Activated T-cell treated with anti-CD3 and anti-CD28 coated beads, Interleukin-2, amount 50 U/mL, for 4 hours (primary cell): Measurements from ENCODE around the gene CDC20. TPM values are rescaled to one million over a fixed set of nuclear protein-coding genes. Genes with fewer than 3 reads are reported as not detected.
A peak's percentile ranks its signal among the peaks of the same experiment; 100 is the strongest.

Experiments used
- ATAC-seq, 2 donors: fragments of 200-7000 bp; cut with Tn5 transposase; one replicate each; pipeline ENCODE4 v1.10.0; 2021
- DNase-seq: peaks from one replicate; pipeline ENCODE4 v3.0.0-alpha.2; 2020
- H3K27me3 Mint-ChIP-seq: one replicate; pipeline ENCODE4 v1.8.0; 2021; ENCODE audit warnings: low read depth, mixed read lengths
- H3K36me3 Mint-ChIP-seq: one replicate; pipeline ENCODE4 v1.8.0; 2022; ENCODE audit warnings: mixed read lengths; ENCODE audit not compliant: insufficient read depth
- H3K4me1 Mint-ChIP-seq: one replicate; pipeline ENCODE4 v1.8.0; 2021; ENCODE audit warnings: low read depth, mixed read lengths
- H3K4me3 Mint-ChIP-seq: one replicate; pipeline ENCODE4 v1.8.0; 2021; ENCODE audit warnings: mild to moderate bottlenecking, moderate library complexity, mixed read lengths
- H3K9me3 Mint-ChIP-seq: one replicate; pipeline ENCODE4 v1.8.0; 2021; ENCODE audit warnings: mixed read lengths
- total RNA-seq, 3 donors: library from RNA; stranded (reverse); gene quantifications; one replicate each; pipeline ENCODE4 v1.2.1, GENCODE V29; 2021

The CDC20 gene
- 10 to 100 TPM; 47.3 to 70.1 (median 60.3) TPM for total RNA-seq

DNA sequence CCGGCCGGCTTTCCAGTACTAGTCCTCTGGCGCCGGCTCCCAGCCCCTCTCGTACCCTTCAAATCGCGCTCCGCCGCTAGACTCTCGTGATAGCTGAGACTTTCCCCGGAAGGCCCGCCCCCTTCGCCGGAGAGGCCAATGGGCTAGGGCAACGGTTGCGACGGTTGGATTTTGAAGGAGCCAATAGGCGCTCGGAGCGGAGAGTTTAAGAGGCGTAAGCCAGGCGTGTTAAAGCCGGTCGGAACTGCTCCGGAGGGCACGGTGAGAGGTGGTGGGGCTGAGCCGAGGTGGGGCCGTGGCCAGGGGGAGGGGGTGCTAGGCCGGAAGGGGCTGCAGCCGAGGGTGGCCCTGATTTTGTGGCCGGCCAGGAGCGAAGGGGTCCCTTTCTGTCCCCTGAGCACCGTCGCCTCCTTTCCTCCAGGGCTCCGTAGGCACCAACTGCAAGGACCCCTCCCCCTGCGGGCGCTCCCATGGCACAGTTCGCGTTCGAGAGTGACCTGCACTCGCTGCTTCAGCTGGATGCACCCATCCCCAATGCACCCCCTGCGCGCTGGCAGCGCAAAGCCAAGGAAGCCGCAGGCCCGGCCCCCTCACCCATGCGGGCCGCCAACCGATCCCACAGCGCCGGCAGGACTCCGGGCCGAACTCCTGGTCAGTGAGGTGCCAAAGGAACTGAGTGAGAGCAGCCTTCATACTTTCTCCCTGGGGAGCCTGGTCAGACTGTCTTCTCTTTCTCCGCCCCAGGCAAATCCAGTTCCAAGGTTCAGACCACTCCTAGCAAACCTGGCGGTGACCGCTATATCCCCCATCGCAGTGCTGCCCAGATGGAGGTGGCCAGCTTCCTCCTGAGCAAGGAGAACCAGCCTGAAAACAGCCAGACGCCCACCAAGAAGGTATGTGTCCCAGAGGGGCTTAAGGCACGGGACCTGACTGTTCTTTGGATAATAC, at the start of gene CDC20:
CDC20 (plus strand) TSS at position 236 of the 948 bp plus-strand sequence; CDS start at position 471, 235 bp downstream.
- DNase-seq (peak; percentile 96), ATAC-seq (peak; percentile 99)
- peaks cover 20% of the 10 kb centered on the region for H3K4me1 Mint-ChIP-seq
- no peaks in the 10 kb centered on the region for H3K9me3 Mint-ChIP-seq
- peaks cover 6% of the 10 kb centered on the region for H3K36me3 Mint-ChIP-seq
- H3K27me3 Mint-ChIP-seq, result no peaks in the 10 kb centered on the region
- H3K4me3 Mint-ChIP-seq, result peak within 1 kb of the TSS; percentile 91

DNA sequence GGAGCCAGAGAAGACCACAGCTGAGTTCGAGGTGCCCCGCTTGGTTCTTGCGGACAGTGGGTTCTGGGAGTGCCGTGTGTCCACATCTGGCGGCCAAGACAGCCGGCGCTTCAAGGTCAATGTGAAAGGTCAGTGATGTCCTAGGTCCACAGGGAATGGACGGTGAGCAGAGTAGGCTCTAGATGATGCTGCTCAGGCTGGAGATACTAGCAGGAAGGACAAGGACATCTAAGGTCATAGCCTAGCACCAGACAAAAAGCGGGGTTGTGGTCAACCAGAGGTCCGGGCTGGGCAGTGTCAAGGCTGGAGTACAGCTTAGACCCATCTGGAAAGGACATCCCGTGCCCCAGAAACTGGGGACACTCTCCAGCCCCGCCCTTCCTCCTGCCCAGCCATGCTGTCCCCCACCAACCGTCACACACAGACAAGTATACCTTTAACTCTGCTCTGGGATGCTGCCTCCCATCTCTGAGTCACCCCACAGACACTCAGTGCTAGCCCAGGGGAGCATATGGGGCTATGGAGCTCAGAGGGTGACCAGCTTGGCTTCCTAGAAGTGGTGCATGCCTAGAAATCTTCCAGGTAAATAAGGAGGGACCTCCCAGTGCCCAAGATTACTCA, 49.3 kb upstream of the CDC20 start:
- H3K36me3 Mint-ChIP-seq, result no peaks in the 10 kb centered on the region
- ATAC-seq, result no peak
- no peak for DNase-seq
- no peaks in the 10 kb centered on the region for H3K9me3 Mint-ChIP-seq
- no peaks in the 10 kb centered on the region for H3K4me1 Mint-ChIP-seq
- H3K27me3 Mint-ChIP-seq, result no peaks in the 10 kb centered on the region
- no peak overlapping the region for H3K4me3 Mint-ChIP-seq

DNA sequence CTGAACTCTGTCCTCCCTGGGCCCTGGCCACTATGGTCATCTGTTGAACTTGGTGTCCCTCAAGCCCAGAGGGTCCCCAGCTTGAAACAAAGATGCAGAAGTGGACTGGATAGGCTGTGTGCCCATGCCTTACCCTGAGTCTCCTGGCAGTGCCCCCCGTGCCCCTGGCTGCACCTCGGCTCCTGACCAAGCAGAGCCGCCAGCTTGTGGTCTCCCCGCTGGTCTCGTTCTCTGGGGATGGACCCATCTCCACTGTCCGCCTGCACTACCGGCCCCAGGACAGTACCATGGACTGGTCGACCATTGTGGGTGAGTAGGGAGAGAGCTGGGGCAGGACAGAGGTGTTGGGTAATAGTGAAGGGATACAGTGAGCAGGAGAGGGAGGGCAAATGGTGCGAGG, 47.3 kb upstream of the CDC20 start:
- ATAC-seq (no peak), DNase-seq (no peak)
- Mint-ChIP-seq H3K27me3 (no peaks in the 10 kb centered on the region), H3K4me3 (no peak overlapping the region), H3K4me1 (no peaks in the 10 kb centered on the region), H3K9me3 (no peaks in the 10 kb centered on the region), H3K36me3 (no peaks in the 10 kb centered on the region)

DNA sequence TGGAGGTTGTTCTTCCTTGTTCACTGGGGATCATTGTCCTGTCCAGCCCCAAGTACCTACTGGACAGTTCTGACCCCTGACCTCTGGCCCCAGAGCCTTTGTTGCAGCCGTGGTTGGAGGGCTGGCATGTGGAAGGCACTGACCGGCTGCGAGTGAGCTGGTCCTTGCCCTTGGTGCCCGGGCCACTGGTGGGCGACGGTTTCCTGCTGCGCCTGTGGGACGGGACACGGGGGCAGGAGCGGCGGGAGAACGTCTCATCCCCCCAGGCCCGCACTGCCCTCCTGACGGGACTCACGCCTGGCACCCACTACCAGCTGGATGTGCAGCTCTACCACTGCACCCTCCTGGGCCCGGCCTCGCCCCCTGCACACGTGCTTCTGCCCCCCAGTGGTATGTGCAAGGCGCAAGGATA, 46.6 kb upstream of the CDC20 start:
- no peak for ATAC-seq
- Mint-ChIP-seq H3K27me3 (no peaks in the 10 kb centered on the region), H3K4me1 (no peaks in the 10 kb centered on the region), H3K36me3 (no peaks in the 10 kb centered on the region), H3K4me3 (no peak overlapping the region), H3K9me3 (no peaks in the 10 kb centered on the region)
- no peak for DNase-seq

DNA sequence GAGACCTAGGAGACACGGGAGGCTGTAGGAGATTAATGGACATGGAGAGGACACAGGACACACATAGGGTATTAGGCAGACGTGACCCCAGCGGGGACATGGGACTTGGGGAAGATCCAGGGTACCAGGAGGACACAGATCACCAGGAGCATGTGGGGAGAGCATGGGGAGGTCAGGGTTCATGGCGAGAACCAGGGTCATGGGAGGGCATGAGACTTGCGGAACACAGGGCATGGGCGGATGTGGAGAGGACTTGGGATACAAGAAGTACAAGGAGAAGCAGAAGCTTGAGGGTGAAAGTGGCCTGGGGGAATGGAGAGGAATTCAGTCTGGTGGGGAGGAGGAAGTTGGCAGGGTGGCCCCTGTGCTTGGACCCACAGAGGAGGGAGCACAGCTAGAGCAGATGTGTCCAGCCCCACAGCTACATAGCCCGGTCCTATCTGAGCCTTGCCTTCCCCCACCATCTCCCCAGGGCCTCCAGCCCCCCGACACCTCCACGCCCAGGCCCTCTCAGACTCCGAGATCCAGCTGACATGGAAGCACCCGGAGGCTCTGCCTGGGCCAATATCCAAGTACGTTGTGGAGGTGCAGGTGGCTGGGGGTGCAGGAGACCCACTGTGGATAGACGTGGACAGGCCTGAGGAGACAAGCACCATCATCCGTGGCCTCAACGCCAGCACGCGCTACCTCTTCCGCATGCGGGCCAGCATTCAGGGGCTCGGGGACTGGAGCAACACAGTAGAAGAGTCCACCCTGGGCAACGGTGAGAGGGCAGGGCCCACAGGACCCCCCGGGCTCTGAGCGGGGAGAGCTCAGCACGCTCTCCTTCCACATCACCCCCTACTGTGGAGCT, 45.9 kb upstream of the CDC20 start:
- Mint-ChIP-seq H3K27me3 (no peaks in the 10 kb centered on the region), H3K36me3 (no peaks in the 10 kb centered on the region), H3K4me3 (no peak overlapping the region), H3K4me1 (no peaks in the 10 kb centered on the region), H3K9me3 (no peaks in the 10 kb centered on the region)
- ATAC-seq, result no peak
- no peak for DNase-seq

DNA sequence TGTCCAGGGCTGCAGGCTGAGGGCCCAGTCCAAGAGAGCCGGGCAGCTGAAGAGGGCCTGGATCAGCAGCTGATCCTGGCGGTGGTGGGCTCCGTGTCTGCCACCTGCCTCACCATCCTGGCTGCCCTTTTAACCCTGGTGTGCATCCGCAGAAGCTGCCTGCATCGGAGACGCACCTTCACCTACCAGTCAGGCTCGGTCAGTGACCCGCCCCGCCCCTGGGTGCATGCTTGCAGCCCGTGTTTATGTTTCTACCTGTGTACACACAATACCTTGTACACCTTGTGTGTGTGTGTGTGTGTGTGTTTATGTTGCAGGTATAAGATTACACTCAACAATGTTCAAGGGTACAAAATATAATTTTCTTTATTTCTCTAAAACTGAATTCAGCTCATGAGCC, 45.0 kb upstream of the CDC20 start:
- DNase-seq, result no peak
- Mint-ChIP-seq H3K4me1 (no peaks in the 10 kb centered on the region), H3K4me3 (no peak overlapping the region)

DNA sequence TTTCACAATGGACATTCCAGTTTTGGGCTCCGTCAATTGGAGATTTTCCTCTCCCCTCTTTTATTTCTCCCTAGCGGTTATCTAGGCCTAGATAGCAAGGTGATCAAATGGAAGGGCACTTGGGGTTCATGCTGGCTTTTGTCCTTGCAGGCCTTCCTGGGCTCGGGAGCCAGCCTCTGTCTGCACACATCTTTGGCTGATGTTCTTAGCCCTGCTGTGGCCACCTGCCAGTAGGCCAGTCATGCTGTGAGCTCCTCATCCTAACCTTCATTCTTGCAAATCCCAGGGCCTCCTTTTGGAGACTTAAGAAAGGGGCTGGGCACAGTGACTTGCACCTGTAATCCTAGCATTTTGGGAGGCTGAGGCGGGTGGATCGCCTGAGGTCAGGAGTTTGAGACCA, 44.5 kb upstream of the CDC20 start:
- H3K4me3 Mint-ChIP-seq, result no peak overlapping the region
- ATAC-seq (no peak), DNase-seq (no peak)
- no peaks in the 10 kb centered on the region for H3K4me1 Mint-ChIP-seq
- H3K27me3 Mint-ChIP-seq, result no peaks in the 10 kb centered on the region
- H3K9me3 Mint-ChIP-seq, result no peaks in the 10 kb centered on the region
- no peaks in the 10 kb centered on the region for H3K36me3 Mint-ChIP-seq

More for the DNA sequence above, 45.0 kb upstream of the CDC20 start:
- ATAC-seq, result no peak
- no peaks in the 10 kb centered on the region for H3K36me3 Mint-ChIP-seq
- no peaks in the 10 kb centered on the region for H3K9me3 Mint-ChIP-seq
- H3K27me3 Mint-ChIP-seq, result no peaks in the 10 kb centered on the region

DNA sequence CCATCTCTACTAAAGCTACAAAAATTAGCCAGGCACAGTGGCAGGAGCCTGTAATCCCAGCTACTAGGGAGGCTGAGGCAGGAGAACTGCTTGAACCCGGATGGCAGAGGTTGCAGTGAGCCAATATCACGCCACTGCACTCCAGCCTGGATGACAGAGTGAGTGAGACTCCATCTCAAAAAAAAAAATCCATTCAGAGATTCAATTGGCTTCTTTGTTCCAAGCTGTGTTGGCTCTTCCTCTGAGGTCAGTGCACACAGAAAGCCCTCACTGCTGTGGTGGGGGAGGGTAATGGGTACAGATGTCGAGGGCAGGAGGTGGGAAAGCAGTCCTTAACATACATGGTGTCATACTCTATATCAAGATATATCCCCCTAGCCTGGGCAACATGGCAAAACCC, 43.3 kb upstream of the CDC20 start:
- H3K36me3 Mint-ChIP-seq, result no peaks in the 10 kb centered on the region
- no peaks in the 10 kb centered on the region for H3K4me1 Mint-ChIP-seq
- no peak overlapping the region for H3K4me3 Mint-ChIP-seq
- H3K27me3 Mint-ChIP-seq, result no peaks in the 10 kb centered on the region
- no peak for DNase-seq
- no peak for ATAC-seq
- no peaks in the 10 kb centered on the region for H3K9me3 Mint-ChIP-seq

DNA sequence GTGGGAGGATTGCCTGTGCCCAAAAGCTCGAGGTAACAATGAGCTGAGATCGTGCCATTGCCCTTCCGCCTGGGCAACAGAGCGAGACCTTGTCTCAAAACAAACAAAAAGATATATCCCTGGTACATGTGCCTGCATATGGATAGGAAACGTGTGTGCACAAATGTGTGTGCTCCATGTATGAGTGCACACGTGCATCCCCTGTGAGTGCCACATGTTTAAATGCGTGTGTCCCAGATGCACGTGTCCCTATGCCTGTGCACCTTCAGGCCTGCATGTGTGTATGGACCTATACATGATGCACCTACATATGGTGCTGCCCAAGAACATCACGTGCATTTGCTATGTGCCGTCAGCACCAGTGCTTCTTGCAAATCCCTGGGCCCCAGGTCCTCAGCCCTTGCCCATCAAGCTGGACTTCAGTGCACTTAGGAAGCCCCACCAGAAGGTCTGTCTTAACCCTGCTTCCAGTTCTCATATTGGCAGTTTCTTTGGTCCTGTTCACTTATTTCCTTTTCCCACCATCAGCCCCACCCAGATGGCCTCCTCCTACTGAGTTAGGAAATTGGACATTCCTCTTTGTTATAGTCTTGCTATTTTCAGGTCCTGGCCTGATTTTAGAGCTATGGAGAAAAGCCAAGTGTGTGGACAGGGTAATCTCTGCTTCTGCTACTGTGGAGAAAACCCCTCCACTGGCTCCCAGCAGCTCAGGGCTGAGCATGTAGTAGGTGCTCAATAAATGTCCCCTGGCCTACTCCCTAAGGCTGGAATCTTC, 42.6 kb upstream of the CDC20 start:
- DNase-seq, result no peak
- Mint-ChIP-seq H3K4me1 (no peaks in the 10 kb centered on the region), H3K27me3 (no peaks in the 10 kb centered on the region), H3K4me3 (no peak overlapping the region), H3K9me3 (no peaks in the 10 kb centered on the region), H3K36me3 (no peaks in the 10 kb centered on the region)
- ATAC-seq, result no peak

DNA sequence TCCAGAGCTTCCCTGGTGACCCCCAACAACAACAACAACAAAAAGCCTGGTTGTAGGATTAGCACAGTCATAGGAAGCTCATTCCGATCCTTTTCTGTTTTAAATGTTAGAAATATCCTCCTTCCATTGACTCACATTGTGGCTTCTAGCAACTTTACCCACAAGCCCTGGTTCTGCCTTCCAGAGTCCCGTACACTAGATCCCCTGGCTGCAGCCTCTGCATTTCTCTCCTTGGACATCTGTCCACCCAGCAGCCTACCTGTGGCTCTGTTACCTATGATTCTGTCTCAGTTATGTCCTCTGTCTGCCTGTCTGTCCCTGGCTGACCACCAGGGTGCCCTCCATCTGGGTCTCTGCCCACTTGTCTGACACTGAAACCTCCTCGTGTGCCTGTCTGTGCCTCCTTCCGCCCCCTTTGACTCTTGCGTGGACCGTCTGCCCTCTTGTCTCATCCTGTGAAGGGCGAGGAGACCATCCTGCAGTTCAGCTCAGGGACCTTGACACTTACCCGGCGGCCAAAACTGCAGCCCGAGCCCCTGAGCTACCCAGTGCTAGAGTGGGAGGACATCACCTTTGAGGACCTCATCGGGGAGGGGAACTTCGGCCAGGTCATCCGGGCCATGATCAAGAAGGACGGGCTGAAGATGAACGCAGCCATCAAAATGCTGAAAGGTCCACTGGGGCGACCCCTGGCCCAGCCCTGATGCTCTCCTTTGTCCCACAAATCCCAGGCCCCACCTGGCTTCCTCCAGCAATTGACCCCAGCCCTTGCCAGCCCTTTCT, 41.9 kb upstream of the CDC20 start:
- H3K4me3 Mint-ChIP-seq, result no peak overlapping the region
- no peak for ATAC-seq
- H3K9me3 Mint-ChIP-seq, result no peaks in the 10 kb centered on the region
- H3K27me3 Mint-ChIP-seq, result no peaks in the 10 kb centered on the region
- H3K4me1 Mint-ChIP-seq, result no peaks in the 10 kb centered on the region
- H3K36me3 Mint-ChIP-seq, result no peaks in the 10 kb centered on the region
- DNase-seq, result no peak

DNA sequence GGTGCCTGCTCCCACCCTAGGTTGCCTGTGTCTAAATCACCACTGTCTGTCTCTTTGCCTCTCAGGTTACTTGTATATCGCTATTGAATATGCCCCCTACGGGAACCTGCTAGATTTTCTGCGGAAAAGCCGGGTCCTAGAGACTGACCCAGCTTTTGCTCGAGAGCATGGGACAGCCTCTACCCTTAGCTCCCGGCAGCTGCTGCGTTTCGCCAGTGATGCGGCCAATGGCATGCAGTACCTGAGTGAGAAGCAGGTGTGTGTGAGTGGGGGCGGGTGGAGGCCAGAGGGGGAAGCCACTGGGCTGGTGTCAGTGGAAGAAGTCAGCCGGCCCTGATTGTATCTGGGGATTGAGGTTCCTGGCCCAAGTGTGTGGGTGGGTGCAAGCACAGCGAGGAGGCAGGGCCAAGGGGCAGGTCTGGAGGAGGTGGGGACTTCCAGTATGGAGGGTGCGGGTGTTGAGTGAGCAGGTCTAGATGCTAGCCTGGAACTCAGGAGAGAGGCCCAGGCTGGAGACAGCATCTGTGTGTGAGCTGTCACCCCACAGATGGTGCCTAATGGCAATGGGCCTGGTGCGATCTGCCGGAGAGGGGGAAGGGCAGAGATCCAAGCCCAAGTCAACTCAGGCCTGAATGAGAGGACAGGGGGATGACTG, 40.8 kb upstream of the CDC20 start:
- DNase-seq (no peak), ATAC-seq (no peak)
- no peaks in the 10 kb centered on the region for H3K27me3 Mint-ChIP-seq
- H3K4me3 Mint-ChIP-seq, result no peak overlapping the region
- H3K36me3 Mint-ChIP-seq, result no peaks in the 10 kb centered on the region
- H3K4me1 Mint-ChIP-seq, result no peaks in the 10 kb centered on the region
- H3K9me3 Mint-ChIP-seq, result no peaks in the 10 kb centered on the region

DNA sequence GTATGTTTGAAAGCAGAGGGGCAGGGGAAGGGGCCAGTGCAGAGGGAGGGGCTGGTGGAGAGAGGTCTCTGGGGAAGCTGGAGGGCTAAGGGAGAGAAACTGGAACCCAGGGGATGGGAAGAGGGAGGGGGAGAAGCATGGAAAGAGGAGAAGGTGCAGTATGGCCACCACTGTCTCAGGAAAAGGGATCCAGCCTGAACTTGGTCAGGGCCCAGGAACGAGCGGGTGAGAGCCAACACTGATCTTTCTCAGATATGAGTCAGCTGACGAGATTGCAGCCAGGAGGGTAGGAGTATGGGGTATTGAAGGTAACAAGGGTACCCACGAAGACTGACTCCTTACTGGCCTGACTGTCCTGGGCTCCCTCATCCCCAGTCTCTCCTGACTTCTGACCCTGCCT, 40.0 kb upstream of the CDC20 start:
- no peaks in the 10 kb centered on the region for H3K36me3 Mint-ChIP-seq
- no peak for DNase-seq
- no peak overlapping the region for H3K4me3 Mint-ChIP-seq
- no peaks in the 10 kb centered on the region for H3K27me3 Mint-ChIP-seq
- H3K4me1 Mint-ChIP-seq, result no peaks in the 10 kb centered on the region
- no peaks in the 10 kb centered on the region for H3K9me3 Mint-ChIP-seq
- ATAC-seq, result no peak

DNA sequence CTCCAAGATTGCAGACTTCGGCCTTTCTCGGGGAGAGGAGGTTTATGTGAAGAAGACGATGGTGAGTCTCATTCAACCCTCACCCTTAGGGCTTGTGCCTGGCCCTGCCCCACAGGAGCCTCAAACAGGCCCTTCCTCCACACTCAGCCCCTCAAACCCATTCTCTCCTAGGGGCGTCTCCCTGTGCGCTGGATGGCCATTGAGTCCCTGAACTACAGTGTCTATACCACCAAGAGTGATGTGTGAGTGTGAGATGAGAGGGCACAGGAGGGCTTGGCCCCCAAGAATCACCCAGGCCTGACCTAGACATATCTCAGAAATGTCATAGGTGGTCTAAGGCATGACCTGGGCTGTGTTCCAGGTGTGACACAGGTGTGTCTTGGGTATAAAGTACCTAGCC, 39.5 kb upstream of the CDC20 start:
- Mint-ChIP-seq H3K9me3 (peaks cover 2% of the 10 kb centered on the region), H3K4me1 (no peaks in the 10 kb centered on the region), H3K36me3 (no peaks in the 10 kb centered on the region), H3K27me3 (no peaks in the 10 kb centered on the region), H3K4me3 (no peak overlapping the region)
- DNase-seq (no peak), ATAC-seq (no peak)
